ENCODE results near the gene DTNB. TPM values are rescaled to one million over a fixed set of nuclear protein-coding genes. Genes with fewer than 3 reads are reported as not detected.

The DTNB gene
- total RNA-seq, 1 donor from 2014 or later = 8.5 TPM

GRCh38 chr2:25529034-25529433 is 144.3 kb downstream of the DTNB start:
- no peak for TF ChIP-seq CTCF (IDR thresholded peaks at IDR 0.05)
- Mint-ChIP-seq H3K27me3 (ENCODE audit: low read depth) (no peaks in the 10 kb centered on the region), H3K27ac (ENCODE audit: unreplicated experiment) (no peak overlapping the region), H3K4me3 (ENCODE audit: unreplicated experiment) (no peak overlapping the region), H3K9me3 (ENCODE audit: low read depth) (no peaks in the 10 kb centered on the region), H3K4me1 (ENCODE audit: low read depth) (peaks cover 7% of the 10 kb centered on the region), H3K36me3 (ENCODE audit: low read depth) (no peaks in the 10 kb centered on the region)
- no peak for DNase-seq (ENCODE audit: low spot score)

- Mint-ChIP-seq H3K4me3 (ENCODE audit: unreplicated experiment) (no peak overlapping the region), H3K9me3 (ENCODE audit: low read depth) (no peaks in the 10 kb centered on the region)
- DNase-seq (ENCODE audit: low spot score) = no peak
Observed at GRCh38 chr2:25528173-25528572, 145.2 kb downstream of the DTNB start.

GRCh38 chr2:25524507-25524906 is 148.9 kb downstream of the DTNB start:
- H3K27me3 Mint-ChIP-seq (ENCODE audit: low read depth) = no peaks in the 10 kb centered on the region
- no peak overlapping the region for H3K27ac Mint-ChIP-seq (ENCODE audit: unreplicated experiment)
- no peaks in the 10 kb centered on the region for H3K9me3 Mint-ChIP-seq (ENCODE audit: low read depth)
- H3K4me1 Mint-ChIP-seq (ENCODE audit: low read depth) = peaks cover 13% of the 10 kb centered on the region
- TF ChIP-seq CTCF (IDR thresholded peaks at IDR 0.05) = no peak
- no peaks in the 10 kb centered on the region for H3K36me3 Mint-ChIP-seq (ENCODE audit: low read depth)
- H3K4me3 Mint-ChIP-seq (ENCODE audit: unreplicated experiment) = no peak overlapping the region
- no peak for DNase-seq (ENCODE audit: low spot score)

More at GRCh38 chr2:25528173-25528572, 145.2 kb downstream of the DTNB start:
- Mint-ChIP-seq H3K4me1 (ENCODE audit: low read depth) (peaks cover 7% of the 10 kb centered on the region), H3K27ac (ENCODE audit: unreplicated experiment) (no peak overlapping the region), H3K27me3 (ENCODE audit: low read depth) (no peaks in the 10 kb centered on the region), H3K36me3 (ENCODE audit: low read depth) (no peaks in the 10 kb centered on the region)
- no peak for TF ChIP-seq CTCF (IDR thresholded peaks at IDR 0.05)

GRCh38 chr2:25523060-25523459 is 150.3 kb downstream of the DTNB start:
- Mint-ChIP-seq H3K27ac (ENCODE audit: unreplicated experiment) (no peak overlapping the region), H3K27me3 (ENCODE audit: low read depth) (no peaks in the 10 kb centered on the region), H3K9me3 (ENCODE audit: low read depth) (no peaks in the 10 kb centered on the region), H3K4me1 (ENCODE audit: low read depth) (peaks cover 11% of the 10 kb centered on the region), H3K4me3 (ENCODE audit: unreplicated experiment) (no peak overlapping the region), H3K36me3 (ENCODE audit: low read depth) (no peaks in the 10 kb centered on the region)
- no peak for DNase-seq (ENCODE audit: low spot score)
- TF ChIP-seq CTCF (IDR thresholded peaks at IDR 0.05) = no peak

DNA sequence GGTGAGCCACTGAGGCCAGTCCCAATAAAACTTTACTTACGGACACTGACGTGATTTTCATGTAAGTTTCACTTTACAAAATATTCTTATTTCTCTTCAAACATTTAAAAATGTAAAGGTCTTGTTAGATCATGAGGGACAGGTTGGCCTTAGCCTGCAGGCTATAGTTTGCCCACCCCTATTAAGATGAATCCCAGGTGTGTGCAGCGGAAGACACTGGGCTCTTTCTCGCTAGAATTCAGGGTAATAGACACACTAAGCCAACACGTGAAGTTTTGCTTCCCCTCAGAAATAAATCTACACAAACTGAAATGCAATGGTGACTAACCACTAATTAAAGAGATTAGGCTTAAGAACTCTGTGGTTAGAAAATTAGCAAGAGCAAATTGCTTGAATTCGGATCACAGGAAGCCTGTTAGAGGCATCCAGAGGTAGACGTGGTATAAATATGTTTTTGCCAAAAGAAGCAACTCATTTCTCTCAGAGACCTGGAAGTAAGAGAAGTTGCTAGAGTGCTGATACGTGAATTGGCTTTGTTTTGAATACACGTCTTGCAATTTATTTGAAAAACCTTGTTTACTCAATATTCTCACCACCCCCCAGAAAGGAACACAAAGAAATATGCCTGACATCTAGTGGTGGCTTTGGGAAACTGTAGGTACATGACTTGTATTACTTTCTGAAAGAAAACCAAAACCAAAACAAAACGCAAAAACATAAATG is 151.6 kb downstream of the DTNB start:
- peak; percentile 94 for TF ChIP-seq CTCF (IDR thresholded peaks at IDR 0.05)
- no peaks in the 10 kb centered on the region for H3K27me3 Mint-ChIP-seq (ENCODE audit: low read depth)
- H3K9me3 Mint-ChIP-seq (ENCODE audit: low read depth) = no peaks in the 10 kb centered on the region
- DNase-seq (ENCODE audit: low spot score) = no peak
- peaks cover 16% of the 10 kb centered on the region for H3K4me1 Mint-ChIP-seq (ENCODE audit: low read depth)
- H3K36me3 Mint-ChIP-seq (ENCODE audit: low read depth) = no peaks in the 10 kb centered on the region
- no peak overlapping the region for H3K27ac Mint-ChIP-seq (ENCODE audit: unreplicated experiment)
- H3K4me3 Mint-ChIP-seq (ENCODE audit: unreplicated experiment) = no peak overlapping the region
